HG03139 (cell line): ENCODE results near the gene WFDC12.

Experiments
- ATAC-seq: cut with Tn5 transposase; IDR thresholded peaks from one replicate; pipeline ENCODE4 v1.9.1; 2021; ENCODE audit not compliant: unreplicated experiment

WFDC12 gene

GRCh38 chr20:45094201-45094600 lies 30.1 kb downstream of the WFDC12 start:
- no peak for ATAC-seq

GRCh38 chr20:45092898-45093297 lies 31.4 kb downstream of the WFDC12 start:
- ATAC-seq: no peak

GRCh38 chr20:45091366-45091765 lies 32.9 kb downstream of the WFDC12 start:
- no peak for ATAC-seq

GRCh38 chr20:45090481-45090880 lies 33.8 kb downstream of the WFDC12 start:
- ATAC-seq: no peak

- ATAC-seq: no peak
Measured at GRCh38 chr20:45088247-45088646, 36.0 kb downstream of the WFDC12 start.

- no peak for ATAC-seq
Measured at GRCh38 chr20:45087814-45088213, 36.5 kb downstream of the WFDC12 start.

- ATAC-seq: no peak
Measured at GRCh38 chr20:45087097-45087790, 37.0 kb downstream of the WFDC12 start.

GRCh38 chr20:45085867-45086266 lies 38.4 kb downstream of the WFDC12 start:
- ATAC-seq: no peak

- no peak for ATAC-seq
Measured at GRCh38 chr20:45085289-45085688, 39.0 kb downstream of the WFDC12 start.

GRCh38 chr20:45083127-45083526 lies 41.1 kb downstream of the WFDC12 start:
- no peak for ATAC-seq

GRCh38 chr20:45082468-45082867 lies 41.8 kb downstream of the WFDC12 start:
- ATAC-seq: no peak

GRCh38 chr20:45080867-45081624 lies 43.2 kb downstream of the WFDC12 start:
- no peak for ATAC-seq

- no peak for ATAC-seq
Measured at GRCh38 chr20:45077559-45077958, 46.7 kb downstream of the WFDC12 start.
